HL-60 (cell line): ENCODE data around the gene ARFGEF2.

ENCODE experiments used
- DNase-seq, 2 experiments: peaks; one replicate each; pipeline ENCODE4 v3.0.0-alpha.2; 2010 to 2020; ENCODE audit warnings: low read depth in 1 of 2, low spot score in 1 of 2
- H3K27ac ChIP-seq: fragments of 250-450 bp; sonication (Bioruptor Pico); replicated peaks from 2 replicates; pipeline ENCODE4 v1.5.1; 2020; ENCODE audit warnings: mild to moderate bottlenecking, moderate library complexity
- H3K27me3 ChIP-seq: fragments of 250-450 bp; sonication (Bioruptor Pico); 2 replicates; pipeline ENCODE4 v1.5.1; 2021; ENCODE audit warnings: mild to moderate bottlenecking, moderate library complexity; ENCODE audit not compliant: insufficient read depth, poor library complexity, severe bottlenecking
- H3K4me3 ChIP-seq: replicated peaks from 2 replicates; pipeline ENCODE4 v1.5.1; 2011; ENCODE audit warnings: mild to moderate bottlenecking, control low read depth, low read length; ENCODE audit not compliant: insufficient read depth
- CTCF ChIP-seq: IDR thresholded peaks from one replicate; pipeline ENCODE4 v1.5.1; 2011; ENCODE audit warnings: low read length, control low read depth, inconsistent platforms; ENCODE audit not compliant: insufficient read depth
- GABPA ChIP-seq: IDR thresholded peaks from 2 replicates; pipeline ENCODE4 v1.6.1; 2012; ENCODE audit warnings: low read depth
- POLR2AphosphoS5 ChIP-seq: IDR thresholded peaks from 2 replicates; pipeline ENCODE4 v1.6.1; 2012; ENCODE audit warnings: low read depth
- REST ChIP-seq: IDR thresholded peaks from 2 replicates; pipeline ENCODE4 v1.6.1; 2012; ENCODE audit warnings: low read depth; ENCODE audit not compliant: insufficient replicate concordance
- SPI1 ChIP-seq: IDR thresholded peaks from 2 replicates; pipeline ENCODE4 v1.6.1; 2012; ENCODE audit warnings: low read depth, mild to moderate bottlenecking, borderline replicate concordance

Gene ARFGEF2

GRCh38 chr20:48893374-48893773, 28.1 kb upstream of the ARFGEF2 start:
- no peaks in the 10 kb centered on the region for H3K27me3 ChIP-seq
- no peak overlapping the region for H3K4me3 ChIP-seq
- no peak overlapping the region for H3K27ac ChIP-seq
- no peak for DNase-seq
- TF ChIP-seq REST (no peak), GABPA (no peak), CTCF (no peak), POLR2AphosphoS5 (no peak), SPI1 (no peak)

GRCh38 chr20:48897305-48898010, 24.1 kb upstream of the ARFGEF2 start:
- Histone ChIP-seq H3K4me3 (no peak overlapping the region), H3K27me3 (no peaks in the 10 kb centered on the region), H3K27ac (no peak overlapping the region)
- DNase-seq, result no peak
- no peak for TF ChIP-seq GABPA
- TF ChIP-seq POLR2AphosphoS5, result no peak
- no peak for TF ChIP-seq REST
- no peak for TF ChIP-seq CTCF

- no peak overlapping the region for H3K27ac ChIP-seq
- no peak for TF ChIP-seq SPI1
- no peak for TF ChIP-seq REST
- TF ChIP-seq CTCF, result no peak
- no peak for TF ChIP-seq POLR2AphosphoS5
- no peak for DNase-seq
- H3K27me3 ChIP-seq, result no peaks in the 10 kb centered on the region
- H3K4me3 ChIP-seq, result no peak overlapping the region
These were observed 23.3 kb upstream of the ARFGEF2 start for GRCh38 chr20:48898210-48898609.
